ENCODE data around the gene OR52W1. TPM values are rescaled to one million over a fixed set of nuclear protein-coding genes. Genes with fewer than 3 reads are reported as not detected.

OR52W1 gene
- total RNA-seq, 1 experiment from 2014 or later, result not detected

GRCh38 chr11:6229911-6230310 is 30.9 kb downstream of the OR52W1 start:
- H3K27ac ChIP-seq (ENCODE audit: low read depth, low read length), result no peak overlapping the region
- H3K9ac ChIP-seq (ENCODE audit: low read length), result no peak overlapping the region
- no peaks in the 10 kb centered on the region for H3K36me3 ChIP-seq (ENCODE audit: control insufficient read depth in 1 of 2, insufficient read depth in 2 of 2, low read length in 2 of 2)
- H3K4me3 ChIP-seq (replicated peaks in 1 of 2; ENCODE audit: low read depth in 1 of 2, low read length in 2 of 2), result no peak overlapping the region
- no peak overlapping the region for H2AFZ ChIP-seq (ENCODE audit: low read depth, low read length, poor library complexity, severe bottlenecking)
- BruUV-seq (replicated peaks), result no TSS peak
- ChIA-PET CTCF (no interaction called here), RAD21 (ENCODE audit: low non-redundant PET in 1 of 2, low total read pairs in 2 of 2, uncharacterized antibody in 2 of 2, unreplicated experiment in 2 of 2) (no interaction called here), POLR2A (no interaction called here)
- no peaks in the 10 kb centered on the region for H4K20me1 ChIP-seq (ENCODE audit: insufficient read depth)
- no peaks in the 10 kb centered on the region for H3K9me3 ChIP-seq (ENCODE audit: control insufficient read depth in 1 of 2, insufficient read depth in 1 of 2, low read depth in 1 of 2, low read length in 2 of 2)
- TF ChIP-seq ZFX (IDR thresholded peaks at IDR 0.05) (no peak), FOSL1 (IDR thresholded peaks at IDR 0.05; ENCODE audit: low read depth) (no peak), CBX3 (IDR thresholded peaks at IDR 0.05; ENCODE audit: low read depth) (no peak), RAD21 (IDR thresholded peaks at IDR 0.05; ENCODE audit: low read depth) (no peak), TCF7L2 (IDR thresholded peaks at IDR 0.05; ENCODE audit: borderline replicate concordance, extremely low read depth, insufficient read depth, insufficient read length) (no peak), SIN3A (IDR thresholded peaks at IDR 0.05; ENCODE audit: low read depth) (no peak), ATF3 (IDR thresholded peaks at IDR 0.05) (no peak), SRF (IDR thresholded peaks at IDR 0.05; ENCODE audit: low read depth) (no peak), EZH2 (IDR thresholded peaks at IDR 0.05) (no peak), EGR1 (IDR thresholded peaks at IDR 0.05; ENCODE audit: low read depth) (no peak), SP1 (IDR thresholded peaks at IDR 0.05; ENCODE audit: low read depth) (no peak), POLR2A (IDR thresholded peaks at IDR 0.05; ENCODE audit: borderline replicate concordance, extremely low read depth, insufficient read depth, insufficient read length) (no peak), EZH2phosphoT487 (IDR thresholded peaks at IDR 0.05; ENCODE audit: borderline replicate concordance) (no peak), ZNF274 (IDR thresholded peaks at IDR 0.05; ENCODE audit: low read depth, low read length) (no peak), POLR2AphosphoS5 (IDR thresholded peaks at IDR 0.05; ENCODE audit: low read depth, low read length) (no peak)
- TF ChIP-seq, protein P1, sequence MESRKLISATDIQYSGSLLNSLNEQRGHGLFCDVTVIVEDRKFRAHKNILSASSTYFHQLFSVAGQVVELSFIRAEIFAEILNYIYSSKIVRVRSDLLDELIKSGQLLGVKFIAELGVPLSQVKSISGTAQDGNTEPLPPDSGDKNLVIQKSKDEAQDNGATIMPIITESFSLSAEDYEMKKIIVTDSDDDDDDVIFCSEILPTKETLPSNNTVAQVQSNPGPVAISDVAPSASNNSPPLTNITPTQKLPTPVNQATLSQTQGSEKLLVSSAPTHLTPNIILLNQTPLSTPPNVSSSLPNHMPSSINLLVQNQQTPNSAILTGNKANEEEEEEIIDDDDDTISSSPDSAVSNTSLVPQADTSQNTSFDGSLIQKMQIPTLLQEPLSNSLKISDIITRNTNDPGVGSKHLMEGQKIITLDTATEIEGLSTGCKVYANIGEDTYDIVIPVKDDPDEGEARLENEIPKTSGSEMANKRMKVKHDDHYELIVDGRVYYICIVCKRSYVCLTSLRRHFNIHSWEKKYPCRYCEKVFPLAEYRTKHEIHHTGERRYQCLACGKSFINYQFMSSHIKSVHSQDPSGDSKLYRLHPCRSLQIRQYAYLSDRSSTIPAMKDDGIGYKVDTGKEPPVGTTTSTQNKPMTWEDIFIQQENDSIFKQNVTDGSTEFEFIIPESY (IDR thresholded peaks at IDR 0.05; ENCODE audit: extremely low read depth, insufficient replicate concordance, low read length), result no peak
- TF ChIP-seq, protein P2, sequence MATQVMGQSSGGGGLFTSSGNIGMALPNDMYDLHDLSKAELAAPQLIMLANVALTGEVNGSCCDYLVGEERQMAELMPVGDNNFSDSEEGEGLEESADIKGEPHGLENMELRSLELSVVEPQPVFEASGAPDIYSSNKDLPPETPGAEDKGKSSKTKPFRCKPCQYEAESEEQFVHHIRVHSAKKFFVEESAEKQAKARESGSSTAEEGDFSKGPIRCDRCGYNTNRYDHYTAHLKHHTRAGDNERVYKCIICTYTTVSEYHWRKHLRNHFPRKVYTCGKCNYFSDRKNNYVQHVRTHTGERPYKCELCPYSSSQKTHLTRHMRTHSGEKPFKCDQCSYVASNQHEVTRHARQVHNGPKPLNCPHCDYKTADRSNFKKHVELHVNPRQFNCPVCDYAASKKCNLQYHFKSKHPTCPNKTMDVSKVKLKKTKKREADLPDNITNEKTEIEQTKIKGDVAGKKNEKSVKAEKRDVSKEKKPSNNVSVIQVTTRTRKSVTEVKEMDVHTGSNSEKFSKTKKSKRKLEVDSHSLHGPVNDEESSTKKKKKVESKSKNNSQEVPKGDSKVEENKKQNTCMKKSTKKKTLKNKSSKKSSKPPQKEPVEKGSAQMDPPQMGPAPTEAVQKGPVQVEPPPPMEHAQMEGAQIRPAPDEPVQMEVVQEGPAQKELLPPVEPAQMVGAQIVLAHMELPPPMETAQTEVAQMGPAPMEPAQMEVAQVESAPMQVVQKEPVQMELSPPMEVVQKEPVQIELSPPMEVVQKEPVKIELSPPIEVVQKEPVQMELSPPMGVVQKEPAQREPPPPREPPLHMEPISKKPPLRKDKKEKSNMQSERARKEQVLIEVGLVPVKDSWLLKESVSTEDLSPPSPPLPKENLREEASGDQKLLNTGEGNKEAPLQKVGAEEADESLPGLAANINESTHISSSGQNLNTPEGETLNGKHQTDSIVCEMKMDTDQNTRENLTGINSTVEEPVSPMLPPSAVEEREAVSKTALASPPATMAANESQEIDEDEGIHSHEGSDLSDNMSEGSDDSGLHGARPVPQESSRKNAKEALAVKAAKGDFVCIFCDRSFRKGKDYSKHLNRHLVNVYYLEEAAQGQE (IDR thresholded peaks at IDR 0.05; ENCODE audit: low read depth), result no peak
- peaks cover 90% of the 10 kb centered on the region for H3K79me2 ChIP-seq (ENCODE audit: insufficient read depth, low read length)
- H3K4me2 ChIP-seq (ENCODE audit: low read length), result no peak overlapping the region
- H3K9me2 ChIP-seq (ENCODE audit: insufficient read depth), result peaks cover 6% of the 10 kb centered on the region; the same call in 1 of the 2 replicates
- H3K4me1 ChIP-seq (ENCODE audit: control insufficient read depth in 1 of 2, insufficient read depth in 2 of 2, low read length in 2 of 2), result peaks cover 0 to 11% of the 10 kb centered on the region in 2 experiments; a peak in 2 of 4 replicates
- intact Hi-C loops (cut with micrococcal nuclease), result no loop called here
- DNase-seq (ENCODE audit: low read depth, low spot score) (no peak), ATAC-seq (no peak)
- H3K27me3 ChIP-seq (ENCODE audit: insufficient read depth, low read length), result no peaks in the 10 kb centered on the region

Measured in HCT116 (cell line).